NCI-H2171 treated with DMSO at 0.1 percent for 48 hours (cell line): ENCODE measurements around the gene CILP2.

ENCODE experiments used
- DNase-seq: peaks from one replicate; lab custom pipeline; 2025; lab: John Stamatoyannopoulos, UW

The CILP2 gene

DNA sequence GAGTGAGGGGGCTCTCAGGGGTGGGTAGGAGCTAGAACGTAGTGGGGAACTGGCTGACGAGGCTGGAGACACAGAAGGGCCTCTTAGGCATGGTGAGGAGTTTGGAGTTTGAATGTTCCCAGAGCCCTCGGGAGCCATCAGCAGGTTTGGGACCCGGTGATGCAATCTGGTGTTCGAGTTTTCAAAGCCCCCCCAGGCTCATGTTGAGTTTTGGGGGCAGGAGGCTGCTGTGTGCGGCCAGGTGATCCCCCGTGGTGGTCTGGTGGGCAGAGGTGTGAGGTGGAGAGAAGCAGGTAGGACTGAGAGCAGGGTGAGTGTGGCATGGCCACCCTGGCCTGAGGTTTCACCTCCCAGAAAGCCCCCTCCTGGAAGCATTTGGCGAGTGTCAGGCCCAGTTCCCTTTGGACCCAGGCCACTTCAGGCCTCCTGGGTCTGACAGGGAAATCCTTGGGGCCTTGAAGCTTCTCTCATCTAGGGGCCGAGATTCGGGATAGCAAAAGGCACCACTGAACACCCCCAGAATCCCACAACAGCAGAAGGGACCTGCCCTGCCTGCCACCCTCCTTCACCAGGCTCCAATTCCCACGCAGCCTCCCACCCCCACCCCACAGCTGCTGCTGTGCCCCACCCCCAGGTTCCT is 8.2 kb upstream of the CILP2 start:
- no peak for DNase-seq

DNA sequence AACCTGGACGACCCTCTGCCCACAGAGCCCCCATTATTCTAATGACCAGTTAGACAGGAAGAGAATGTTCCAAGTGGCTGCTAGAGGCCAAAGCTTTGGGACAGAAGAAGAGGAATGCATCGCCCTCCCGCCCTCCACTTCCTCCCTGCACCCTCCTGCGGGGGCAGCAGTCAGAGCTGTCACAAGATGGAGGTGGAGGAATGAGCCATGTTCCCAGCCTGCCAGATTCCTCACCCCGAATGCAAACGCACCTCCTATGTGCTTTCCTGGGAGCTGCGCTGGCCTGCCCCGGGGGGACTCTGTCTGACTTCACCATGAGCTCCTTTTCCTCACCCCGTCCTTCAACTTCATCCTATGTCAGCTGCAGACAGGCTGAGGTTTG is 7.7 kb upstream of the CILP2 start:
- no peak for DNase-seq

DNA sequence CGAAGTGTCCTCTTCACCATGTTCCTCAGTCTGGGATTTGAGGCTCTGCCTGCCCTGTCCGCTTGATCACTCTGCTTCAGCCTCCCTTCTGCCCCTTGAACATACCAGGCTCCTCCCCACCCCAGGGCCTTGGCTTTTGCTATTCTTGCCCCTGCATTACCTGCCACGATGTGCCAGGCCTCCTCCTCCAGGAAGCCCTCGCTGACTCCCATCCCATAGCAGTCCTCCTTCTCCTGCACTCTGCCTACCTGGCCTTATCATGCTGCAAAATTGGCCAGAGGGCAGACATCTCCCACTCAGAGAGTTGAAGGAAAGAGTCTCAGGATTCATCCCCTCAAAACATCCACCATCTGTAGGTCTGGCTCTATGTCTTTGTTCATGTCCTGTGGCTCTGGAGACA is 7.2 kb upstream of the CILP2 start:
- no peak for DNase-seq

DNA sequence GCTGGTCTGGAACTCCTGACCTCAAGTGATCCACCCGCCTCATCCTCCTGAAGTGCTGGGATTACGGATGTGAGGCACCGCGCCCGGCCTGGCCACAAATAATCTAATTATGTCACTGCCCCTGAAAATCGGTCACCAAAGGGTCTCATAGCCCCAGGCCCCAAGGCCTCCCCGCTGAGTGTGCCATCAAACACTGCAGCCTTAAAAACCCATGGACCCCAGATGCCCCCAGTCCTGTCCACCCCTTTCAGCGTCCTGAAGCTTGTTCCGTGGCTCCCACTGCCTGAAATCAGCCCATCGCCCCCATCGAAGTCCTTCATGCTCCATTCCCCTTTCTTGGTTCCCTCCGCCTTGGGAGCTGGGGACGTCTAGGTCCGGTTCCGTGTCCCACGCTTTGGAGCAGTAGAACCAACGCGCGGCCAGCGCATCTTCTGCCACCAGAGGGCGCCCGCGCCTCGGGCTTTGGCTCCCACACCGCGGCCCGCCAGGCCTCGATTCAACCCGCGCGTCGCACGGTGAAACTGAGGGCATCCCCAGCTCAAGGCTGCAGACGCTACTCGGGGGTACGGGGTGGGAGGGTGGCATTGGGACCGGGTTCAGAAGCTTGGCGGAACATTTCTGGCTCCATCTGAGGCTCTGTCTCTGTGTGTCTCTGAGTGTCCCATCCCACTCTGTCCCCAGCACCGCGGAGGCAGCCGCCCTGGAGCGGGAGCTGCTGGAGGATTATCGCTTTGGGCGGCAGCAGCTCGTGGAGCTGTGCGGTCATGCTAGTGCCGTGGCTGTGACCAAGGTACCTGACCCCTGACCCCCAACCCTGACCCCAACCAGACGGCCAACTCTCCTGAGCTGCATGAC is 5.9 kb upstream of the CILP2 start:
- peak; percentile 40 for DNase-seq

DNA sequence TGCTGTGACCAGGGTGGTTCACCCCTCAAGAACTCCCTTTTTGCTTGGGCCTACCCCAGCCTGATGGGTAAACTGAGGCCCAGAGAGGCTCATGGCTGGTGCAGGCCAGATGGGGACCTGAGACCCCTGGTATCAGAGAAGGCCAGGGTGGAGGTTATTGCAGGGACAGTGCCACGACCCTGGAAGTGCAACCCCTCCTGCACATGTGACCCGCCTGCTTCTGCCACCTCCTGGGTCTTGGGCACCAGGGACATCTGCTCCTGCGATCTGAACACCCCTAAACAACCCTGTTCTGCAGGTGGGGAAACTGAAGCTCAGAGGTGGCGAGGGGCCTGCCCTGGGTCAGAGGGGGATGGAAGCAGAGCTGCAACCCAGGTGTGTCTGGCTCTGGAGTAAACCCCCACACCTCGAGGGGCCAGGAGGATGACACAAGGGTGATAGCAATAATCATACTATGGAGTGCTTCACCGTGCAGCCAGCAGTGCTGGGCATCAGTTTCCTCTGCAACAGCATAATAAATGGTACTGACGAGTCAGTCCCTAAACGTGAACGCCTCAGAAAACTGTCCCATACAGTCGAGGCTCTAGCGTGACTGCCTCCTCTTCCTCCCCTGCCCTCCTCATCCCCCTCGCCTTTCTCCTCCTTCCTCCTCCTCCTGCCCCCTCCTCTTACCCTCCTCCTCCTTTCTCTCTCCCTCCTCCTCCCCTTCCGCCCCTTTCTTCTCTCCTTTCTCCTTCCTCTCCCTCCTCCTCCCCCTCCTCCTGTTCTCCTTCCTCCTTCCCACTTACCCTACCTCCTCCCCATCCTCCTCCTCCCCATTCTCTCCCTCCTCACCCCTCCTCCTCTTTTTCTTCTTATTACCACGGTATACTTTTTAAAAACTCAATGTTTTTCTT is 5.0 kb upstream of the CILP2 start:
- DNase-seq, result no peak

DNA sequence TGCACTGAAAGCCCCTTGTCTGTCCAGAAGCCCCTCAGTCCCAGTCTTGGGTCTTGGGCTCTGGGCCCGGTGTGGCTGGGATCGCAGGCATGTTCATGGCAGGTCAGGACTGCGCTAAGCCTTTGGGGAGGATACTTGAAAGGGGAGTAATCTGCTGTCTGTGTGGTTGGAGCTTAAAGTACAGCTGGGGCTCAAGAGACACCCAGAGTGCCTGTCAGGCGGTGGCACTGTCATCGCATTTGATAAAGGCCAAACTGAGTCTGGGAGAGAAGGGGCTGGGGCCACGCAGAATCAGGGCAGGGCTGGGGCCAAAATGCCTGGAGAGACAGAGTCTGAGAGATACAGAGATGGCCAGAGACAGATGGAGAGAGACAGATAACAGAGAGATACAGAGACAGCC is 4.2 kb upstream of the CILP2 start:
- no peak for DNase-seq

DNA sequence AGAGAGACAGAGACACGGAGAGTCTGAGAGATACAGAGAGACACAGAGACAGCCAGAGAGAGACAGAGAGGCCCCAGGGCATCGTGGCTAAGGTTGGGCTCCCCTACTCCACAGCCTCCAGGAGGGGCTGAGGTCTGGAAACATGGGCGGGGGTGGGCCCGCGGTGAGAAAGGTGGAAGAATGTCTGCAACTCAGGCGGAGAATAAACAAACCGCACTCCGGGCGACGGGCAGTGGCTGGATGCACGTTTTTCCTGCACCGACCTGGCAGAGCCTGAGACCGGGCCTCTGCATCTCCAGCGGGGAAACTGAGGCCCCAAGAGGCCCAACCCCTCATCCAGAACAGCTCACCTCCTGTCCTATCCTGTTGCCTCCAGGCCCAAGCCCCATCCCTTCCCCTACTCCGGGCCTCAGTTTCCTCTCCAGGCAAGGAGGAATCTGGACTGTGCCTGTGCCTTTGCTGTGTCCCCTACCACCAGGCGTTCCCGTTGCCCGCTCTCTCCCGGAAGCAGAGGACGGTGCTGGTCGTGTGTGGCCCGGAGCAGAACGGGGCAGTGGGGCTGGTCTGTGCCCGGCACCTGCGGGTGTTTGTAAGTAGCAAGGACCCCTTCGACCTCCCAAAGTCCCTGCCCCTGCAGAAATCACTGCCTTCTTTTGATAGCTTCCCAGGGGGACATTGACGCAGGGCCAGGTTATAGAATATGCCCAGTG is 3.4 kb upstream of the CILP2 start:
- no peak for DNase-seq

DNA sequence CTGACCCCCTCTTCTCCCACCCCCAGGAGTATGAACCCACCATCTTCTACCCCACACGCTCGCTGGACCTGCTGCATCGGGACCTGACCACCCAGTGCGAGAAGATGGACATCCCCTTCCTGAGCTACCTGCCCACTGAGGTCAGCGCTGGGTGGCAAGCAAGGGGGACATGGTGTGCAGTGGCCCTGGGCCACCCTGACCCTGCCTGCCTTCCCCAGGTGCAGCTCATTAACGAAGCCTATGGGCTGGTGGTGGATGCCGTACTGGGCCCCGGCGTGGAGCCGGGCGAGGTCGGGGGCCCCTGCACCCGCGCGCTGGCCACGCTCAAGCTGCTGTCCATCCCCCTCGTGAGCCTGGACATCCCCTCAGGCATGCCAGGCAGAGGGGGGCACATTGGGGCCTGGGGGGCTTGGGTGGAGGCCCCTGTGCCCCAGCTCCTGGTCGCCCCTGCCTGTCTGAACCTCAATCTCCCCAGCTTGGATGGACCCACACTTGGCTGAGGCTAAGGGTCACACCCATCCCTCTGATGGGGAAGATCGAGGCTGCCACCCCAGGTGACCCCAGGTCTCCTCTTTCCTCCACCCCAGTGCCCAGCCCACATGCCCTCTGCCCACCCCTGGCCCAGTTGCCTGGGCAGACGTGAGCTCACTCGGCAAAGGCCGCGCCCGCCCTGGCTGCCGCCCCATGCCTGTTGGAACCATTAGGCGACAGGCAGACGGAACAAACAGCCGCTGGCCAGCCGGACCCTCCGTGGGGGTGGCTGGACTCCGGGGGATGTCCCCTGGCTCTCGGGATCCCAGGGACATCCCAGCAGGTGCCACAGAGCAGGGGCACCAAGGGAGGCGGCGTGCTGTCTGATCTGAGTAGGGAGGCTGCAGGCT is 2.5 kb upstream of the CILP2 start:
- DNase-seq, result no peak

DNA sequence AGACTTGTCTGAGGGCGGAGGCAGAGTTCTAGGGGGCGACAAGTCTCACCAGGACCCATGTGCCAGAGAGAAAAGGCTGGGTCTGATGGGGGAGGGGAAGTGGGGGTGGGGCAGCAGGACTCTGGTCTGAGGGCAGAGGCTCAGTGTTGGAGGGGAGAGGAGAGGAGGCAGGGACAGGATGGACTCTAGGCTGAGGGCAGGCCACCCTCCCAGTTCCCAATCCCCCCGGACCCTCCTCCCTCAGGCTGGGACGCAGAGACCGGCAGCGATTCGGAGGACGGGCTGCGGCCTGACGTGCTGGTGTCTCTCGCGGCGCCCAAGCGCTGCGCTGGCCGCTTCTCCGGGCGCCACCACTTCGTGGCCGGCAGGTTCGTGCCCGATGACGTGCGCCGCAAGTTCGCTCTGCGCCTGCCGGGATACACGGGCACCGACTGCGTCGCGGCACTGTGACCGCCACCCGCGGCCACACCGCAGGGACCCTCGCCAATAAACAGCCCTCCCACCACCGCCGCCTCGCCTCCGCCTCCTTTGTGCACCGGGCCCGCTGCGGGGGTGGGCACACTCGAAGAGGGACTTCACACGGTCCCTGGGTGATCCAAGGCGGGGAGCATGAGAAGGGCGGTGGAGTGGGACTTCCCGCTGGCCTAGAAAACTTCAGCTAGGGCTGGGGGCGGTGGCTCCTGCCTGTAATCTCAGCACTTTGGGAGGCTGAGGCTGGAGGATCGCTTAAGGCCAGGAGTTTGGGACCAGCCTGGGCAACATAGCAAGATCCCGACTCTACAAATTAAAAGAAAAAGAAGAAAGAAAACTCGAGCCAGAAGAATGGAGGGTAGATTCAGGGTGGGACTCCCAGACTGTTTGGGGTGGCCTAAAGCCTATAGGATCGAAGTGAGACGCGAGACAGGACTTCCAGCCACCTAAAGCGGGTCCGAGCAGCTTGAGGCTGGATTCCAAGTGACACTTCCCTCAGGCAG is 703 bp upstream of the CILP2 start:
- no peak for DNase-seq

DNA sequence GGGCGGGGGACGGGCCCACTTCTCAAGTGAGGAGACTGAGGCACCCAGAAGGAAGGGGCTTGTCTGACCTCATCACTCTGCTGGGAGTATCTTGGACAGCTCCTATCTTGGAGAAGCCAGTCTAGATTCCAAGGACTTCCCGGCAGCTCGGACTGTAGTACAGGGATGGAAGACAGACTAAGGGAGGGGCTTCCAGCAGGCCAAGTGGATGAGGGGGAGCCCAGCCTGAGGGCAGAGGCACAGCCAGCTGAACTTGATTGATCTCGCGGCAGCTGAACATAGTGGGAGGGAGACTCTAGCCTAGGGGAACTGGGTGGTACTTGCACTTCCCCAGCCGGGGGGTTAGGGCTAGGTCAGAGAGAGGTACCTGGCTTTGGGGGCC is 711 bp downstream of the CILP2 start:
- DNase-seq, result no peak

DNA sequence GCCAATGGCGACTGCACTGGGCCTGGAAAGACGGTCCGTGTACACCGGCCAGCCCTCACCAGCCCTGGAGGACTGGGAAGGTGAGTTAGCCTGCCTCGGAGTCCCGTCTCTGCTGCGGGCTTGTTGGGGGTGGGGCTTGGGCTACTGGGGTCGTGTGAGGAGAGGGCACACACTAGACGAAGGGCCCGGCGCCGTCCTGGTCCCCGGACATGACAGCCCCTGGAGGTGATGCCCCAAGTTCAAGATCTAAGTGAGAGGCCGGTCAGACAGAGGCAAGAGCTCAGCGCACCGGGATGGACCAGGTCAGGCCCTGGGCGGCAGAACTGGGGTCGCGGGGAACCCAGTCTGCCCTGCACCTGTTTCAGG is 1.6 kb downstream of the CILP2 start:
- DNase-seq, result no peak

DNA sequence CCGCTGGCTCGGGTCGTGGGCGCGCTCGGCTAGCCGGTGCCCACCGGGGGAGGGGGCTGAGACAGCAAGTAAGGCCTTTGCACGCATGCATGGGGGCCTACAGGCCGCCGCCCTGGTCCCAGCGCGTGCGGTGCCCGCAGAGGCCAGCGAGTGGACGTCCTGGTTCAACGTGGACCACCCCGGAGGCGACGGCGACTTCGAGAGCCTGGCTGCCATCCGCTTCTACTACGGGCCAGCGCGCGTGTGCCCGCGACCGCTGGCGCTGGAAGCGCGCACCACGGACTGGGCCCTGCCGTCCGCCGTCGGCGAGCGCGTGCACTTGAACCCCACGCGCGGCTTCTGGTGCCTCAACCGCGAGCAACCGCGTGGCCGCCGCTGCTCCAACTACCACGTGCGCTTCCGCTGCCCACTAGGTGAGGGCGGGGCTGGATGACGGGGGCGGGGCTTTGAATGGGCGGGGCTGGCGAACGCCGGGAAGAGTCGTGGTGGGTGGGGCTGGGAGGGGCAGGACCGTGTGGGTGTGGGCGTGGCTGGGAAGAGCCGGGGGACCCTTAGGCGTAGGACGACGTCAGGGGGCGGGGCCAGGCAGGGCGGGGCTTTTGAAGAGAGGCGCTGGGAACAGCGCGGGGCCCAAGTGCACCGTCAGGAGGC is 2.1 kb downstream of the CILP2 start:
- DNase-seq, result no peak

DNA sequence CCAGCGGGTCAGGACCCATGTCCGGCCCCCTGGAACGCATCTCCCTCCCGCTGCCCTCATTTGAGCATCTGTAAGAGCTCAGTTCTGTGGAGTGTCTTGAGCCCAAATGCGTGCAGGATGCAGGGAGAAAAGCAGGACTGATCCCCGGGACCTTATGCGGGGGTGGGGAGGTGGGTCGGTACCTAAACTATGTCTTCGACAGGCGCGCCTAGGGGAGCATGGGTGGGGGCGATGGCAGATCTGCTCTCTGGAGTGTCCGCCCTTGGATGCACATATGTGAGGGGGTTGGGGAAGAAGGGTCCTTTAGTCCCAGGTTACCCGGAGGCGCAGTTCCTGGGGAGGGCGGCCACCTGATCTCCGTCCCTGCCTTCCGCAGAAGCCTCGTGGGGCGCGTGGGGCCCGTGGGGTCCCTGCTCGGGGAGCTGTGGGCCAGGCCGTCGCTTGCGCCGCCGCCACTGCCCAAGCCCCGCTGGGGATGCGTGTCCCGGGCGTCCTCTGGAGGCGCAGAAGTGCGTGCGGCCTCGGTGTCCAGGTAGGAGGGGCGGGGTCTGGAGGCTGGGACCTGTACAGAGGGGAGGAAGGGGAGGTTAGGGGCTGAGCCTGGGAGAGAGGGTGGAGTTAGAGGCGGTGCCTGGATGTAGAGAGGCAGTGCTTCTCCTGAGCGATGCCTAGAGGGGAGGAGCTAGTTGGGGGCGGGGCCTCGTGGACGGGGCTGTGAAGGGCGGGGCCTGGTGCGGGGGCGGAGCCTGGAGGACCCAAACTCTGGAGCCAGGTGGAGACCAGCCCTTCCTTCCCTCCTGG is 2.9 kb downstream of the CILP2 start:
- no peak for DNase-seq

DNA sequence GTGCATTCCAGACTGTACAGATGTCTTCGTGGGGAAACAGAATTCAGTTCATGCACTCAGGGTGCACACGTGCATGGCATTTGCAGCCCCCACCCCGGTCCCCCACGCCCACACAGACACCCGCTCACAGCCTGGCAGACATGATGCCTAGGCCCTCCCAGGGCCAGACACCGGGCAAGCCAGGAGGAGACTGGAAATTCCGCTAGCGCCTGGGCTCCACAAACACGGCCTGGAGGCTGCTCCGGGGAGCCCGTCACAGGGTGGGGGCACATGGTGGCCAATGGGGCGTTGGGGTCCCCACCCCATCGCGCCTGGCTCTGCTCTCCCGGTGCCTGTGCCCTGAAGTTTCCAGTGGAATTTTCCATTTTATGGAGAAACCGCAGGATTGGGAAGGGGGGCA is 3.6 kb downstream of the CILP2 start:
- DNase-seq, result no peak

DNA sequence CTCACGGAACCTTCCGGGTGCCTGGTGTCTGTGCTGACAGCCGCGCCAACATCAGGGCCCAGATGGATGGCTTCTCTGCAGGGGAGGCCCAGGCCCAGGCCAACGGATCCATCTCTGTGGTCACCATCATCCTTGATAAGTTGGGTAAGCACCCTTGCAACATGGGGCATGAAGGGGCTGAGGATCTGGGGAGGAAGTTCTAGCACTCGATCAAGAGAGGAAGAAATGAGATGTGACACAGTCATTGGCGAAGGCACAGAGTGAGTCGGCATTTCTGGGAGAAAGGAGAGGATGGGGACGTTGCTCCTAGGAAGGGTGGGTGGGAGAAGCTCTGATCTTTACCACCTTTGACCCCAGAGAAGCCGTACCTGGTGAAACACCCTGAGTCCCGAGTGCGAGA is 4.4 kb downstream of the CILP2 start:
- no peak for DNase-seq

DNA sequence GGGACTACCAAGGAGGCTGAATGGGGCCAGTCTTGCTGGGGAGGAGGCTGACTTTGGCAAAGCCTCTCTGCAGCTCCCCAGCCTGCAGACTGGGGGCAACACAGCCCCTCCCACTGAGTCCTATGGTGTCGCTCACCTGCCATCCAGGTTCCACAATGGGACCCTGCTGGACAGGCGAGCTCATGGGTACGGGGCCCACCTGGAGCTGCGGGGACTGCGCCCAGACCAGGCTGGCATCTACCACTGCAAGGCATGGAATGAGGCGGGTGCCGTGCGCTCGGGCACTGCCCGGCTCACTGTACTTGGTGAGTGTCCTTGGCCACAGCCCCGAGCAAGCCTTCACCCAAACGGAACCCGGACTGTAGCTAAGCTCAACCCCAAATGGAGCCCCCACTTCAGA is 5.0 kb downstream of the CILP2 start:
- no peak for DNase-seq

DNA sequence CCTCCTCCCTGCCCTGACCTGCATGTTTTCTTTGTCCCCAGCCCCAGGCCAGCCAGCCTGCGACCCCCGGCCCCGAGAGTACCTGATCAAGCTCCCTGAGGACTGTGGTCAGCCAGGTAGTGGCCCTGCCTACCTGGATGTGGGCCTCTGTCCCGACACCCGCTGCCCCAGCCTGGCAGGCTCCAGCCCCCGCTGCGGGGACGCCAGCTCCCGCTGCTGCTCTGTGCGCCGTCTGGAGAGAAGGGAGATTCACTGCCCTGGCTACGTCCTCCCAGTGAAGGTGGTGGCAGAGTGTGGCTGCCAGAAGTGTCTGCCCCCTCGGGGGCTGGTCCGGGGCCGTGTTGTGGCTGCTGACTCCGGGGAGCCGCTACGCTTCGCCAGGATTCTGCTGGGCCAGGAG is 5.6 kb downstream of the CILP2 start:
- no peak for DNase-seq

DNA sequence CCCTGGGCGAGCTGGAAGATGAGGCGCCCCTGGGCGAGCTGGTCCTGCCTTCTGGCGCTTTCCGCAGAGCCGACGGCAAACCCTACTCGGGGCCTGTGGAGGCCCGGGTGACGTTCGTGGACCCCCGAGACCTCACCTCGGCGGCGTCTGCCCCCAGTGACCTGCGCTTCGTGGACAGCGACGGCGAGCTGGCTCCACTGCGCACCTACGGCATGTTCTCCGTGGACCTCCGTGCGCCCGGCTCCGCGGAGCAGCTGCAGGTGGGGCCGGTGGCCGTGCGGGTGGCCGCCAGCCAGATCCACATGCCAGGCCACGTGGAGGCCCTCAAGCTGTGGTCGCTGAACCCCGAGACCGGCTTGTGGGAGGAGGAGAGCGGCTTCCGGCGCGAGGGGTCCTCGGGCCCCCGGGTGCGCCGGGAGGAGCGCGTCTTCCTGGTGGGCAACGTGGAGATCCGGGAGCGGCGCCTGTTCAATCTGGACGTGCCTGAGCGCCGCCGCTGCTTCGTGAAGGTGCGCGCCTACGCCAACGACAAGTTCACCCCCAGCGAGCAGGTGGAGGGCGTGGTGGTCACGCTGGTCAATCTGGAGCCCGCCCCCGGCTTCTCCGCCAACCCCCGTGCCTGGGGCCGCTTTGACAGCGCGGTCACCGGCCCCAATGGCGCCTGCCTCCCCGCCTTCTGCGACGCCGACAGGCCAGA is 6.3 kb downstream of the CILP2 start:
- DNase-seq, result no peak
